GM19193 (cell line): ENCODE data around the gene BOD1L2.

Experiments used
- POLR2A ChIP-seq: IDR thresholded peaks from 4 replicates; pipeline ENCODE4 v1.6.1; 2011; ENCODE audit not compliant: insufficient read depth, insufficient read length; ENCODE audit errors: extremely low read depth

Gene BOD1L2

DNA sequence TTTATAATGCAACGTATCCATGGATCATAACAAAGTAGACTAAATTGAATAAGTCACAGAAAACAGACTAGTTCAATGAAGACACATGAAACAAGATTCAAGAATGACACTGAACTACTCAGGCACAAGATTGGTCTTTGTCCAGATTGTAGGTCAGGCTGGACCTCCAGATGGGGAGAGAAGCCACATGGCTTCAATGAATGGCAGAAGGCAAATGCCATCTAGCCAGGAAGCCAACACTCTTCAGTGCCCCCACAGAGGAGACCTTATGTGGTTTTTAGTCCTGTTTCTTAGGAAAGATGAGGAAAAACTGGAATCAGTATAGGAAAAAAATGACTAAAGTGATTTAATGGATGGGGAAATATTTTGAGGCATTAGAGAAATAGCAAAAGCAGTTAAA is 43.1 kb downstream of the BOD1L2 start:
- TF ChIP-seq POLR2A = no peak

DNA sequence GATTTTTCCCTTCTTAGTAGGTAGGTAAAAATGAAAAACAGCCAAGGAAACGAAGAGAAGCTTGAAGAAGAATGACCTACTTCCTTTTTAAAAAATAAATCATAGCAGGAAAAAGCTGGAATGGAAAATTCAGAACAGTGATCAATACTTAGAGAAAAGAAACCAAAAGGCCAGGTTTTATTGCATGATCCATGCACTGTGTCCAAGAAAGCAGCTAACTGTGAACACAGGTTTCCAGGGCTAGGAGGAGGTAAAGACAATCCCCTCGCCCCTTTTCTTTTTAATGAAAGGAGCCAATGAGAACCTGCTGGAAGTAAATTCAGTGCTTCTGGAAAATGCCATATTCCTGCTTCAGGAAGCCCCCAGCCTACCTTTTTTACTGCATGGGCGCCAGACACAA is 47.2 kb downstream of the BOD1L2 start:
- no peak for TF ChIP-seq POLR2A

DNA sequence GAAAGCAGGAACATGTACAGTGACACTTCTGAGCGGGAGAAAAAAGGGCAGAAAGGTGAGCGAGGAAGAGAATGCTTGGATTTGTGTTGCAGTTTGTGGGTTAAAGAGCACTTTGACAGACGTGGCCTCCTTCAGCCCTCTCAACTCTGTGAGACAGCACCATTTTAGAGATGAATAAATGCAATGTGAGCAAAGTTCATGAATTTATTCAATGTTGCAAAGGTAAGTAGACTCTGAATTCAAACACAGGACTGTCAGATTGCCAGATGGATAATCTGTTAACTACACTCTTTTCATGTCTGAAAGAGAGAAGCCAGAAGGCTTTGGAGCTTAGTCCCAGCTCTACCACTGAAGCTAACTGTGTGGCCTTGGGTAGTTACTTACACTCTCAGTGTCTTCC is 47.7 kb downstream of the BOD1L2 start:
- TF ChIP-seq POLR2A = no peak

DNA sequence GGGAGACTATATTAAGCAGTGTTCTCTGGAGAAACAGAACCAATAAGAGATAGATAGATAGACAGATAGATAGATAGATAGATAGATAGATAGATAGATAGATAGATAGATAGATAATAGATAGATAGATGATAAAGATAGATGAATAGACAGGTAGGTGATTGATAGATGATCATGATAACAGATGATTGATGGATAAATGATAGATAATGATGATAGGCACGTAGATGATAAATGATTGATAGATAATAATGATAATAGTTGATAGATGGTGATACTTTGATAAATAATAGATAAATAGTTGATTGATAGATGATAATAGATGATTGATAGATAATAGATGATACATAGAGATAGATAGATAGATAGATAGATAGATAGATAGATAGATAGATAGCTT is 48.5 kb downstream of the BOD1L2 start:
- no peak for TF ChIP-seq POLR2A

DNA sequence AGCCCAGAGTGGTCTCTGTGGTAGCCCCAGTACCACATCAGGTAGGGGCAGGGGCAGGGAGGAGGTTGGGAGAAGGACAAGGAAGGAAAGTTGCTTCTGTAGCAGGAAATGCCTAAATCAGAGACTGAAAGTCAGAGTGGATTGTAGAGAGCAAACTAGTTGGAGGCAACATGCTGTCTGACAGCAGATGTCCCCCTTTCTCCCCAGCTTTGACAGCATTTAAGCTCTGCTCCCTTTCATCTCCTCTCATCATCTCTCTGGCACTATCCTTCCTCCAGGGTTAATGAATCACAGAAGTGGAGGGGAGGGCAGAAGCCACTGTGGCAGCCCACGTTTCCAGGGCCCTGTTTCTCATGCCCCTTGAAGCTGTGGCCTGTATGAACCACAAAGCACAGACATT is 50.4 kb downstream of the BOD1L2 start:
- TF ChIP-seq POLR2A = no peak

DNA sequence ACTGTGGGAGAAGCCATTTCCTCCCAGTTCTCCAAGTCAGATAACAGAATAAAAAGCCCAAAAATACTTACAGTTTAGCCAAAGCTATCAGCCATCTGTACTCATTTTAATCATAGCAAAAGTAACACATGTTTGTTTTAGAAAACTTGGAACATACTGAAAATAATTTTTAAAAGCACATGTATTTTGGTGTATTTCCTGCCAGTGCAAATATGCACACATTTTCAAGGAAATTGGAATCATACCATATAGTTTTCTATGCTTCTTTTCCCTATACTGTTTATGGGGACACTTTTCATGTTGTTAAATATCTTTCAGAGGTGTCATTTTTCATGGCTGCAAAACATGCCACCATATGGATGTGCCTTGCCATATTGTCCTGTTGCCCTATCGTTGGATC is 51.2 kb downstream of the BOD1L2 start:
- TF ChIP-seq POLR2A = no peak
